Activated T-cell treated with anti-CD3 and anti-CD28 coated beads, Interleukin-2, amount 50 U/mL, for 72 hours (primary cell): ENCODE measurements around the gene LY86. TPM values are rescaled to one million over a fixed set of nuclear protein-coding genes. Genes with fewer than 3 reads are reported as not detected.
"Not testable (repeated sequence)": the region's sequence is repeated elsewhere in the genome, so short reads cannot be mapped to it uniquely, and the experiment has no call there.

Experiments used
- ATAC-seq, 2 donors: fragments of 150-1000 bp; cut with Tn5 transposase; replicated peaks in 1 of 2; 2 replicates each; pipeline ENCODE4 v1.10.0; 2021; ENCODE audit warnings: moderate library complexity in 2 of 2, mild to moderate bottlenecking in 1 of 2
- DNase-seq, 2 donors: peaks; one replicate each; pipeline ENCODE4 v3.0.0; 2021 to 2022; ENCODE audit warnings: mixed read lengths in 1 of 2
- H3K27ac Mint-ChIP-seq: one replicate; pipeline ENCODE4 v1.8.0; 2022; ENCODE audit warnings: mild to moderate bottlenecking, moderate library complexity, mixed read lengths
- H3K27me3 Mint-ChIP-seq: one replicate; pipeline ENCODE4 v1.8.0; 2022; ENCODE audit warnings: low read depth, mixed read lengths
- H3K36me3 Mint-ChIP-seq, 2 donors: one replicate each; pipeline ENCODE4 v1.8.0; 2022; ENCODE audit warnings: mixed read lengths in 2 of 2, mild to moderate bottlenecking in 1 of 2; ENCODE audit not compliant: insufficient read depth in 2 of 2
- H3K4me1 Mint-ChIP-seq: one replicate; pipeline ENCODE4 v1.8.0; 2022; ENCODE audit warnings: low read depth, mixed read lengths
- H3K4me3 Mint-ChIP-seq, 2 donors: one replicate each; pipeline ENCODE4 v1.8.0; 2022; ENCODE audit warnings: mild to moderate bottlenecking in 2 of 2, mixed read lengths in 2 of 2, moderate library complexity in 2 of 2
- H3K9me3 Mint-ChIP-seq, 2 donors: one replicate each; pipeline ENCODE4 v1.8.0; 2022; ENCODE audit warnings: mixed read lengths in 2 of 2
- total RNA-seq, 2 donors: library from RNA; stranded (reverse); gene quantifications; one replicate each; pipeline ENCODE4 v1.2.3, GENCODE V29; 2022

The LY86 gene
- total RNA-seq, 2 donors from 2014 or later = 0.39 to 1.2 TPM

DNA sequence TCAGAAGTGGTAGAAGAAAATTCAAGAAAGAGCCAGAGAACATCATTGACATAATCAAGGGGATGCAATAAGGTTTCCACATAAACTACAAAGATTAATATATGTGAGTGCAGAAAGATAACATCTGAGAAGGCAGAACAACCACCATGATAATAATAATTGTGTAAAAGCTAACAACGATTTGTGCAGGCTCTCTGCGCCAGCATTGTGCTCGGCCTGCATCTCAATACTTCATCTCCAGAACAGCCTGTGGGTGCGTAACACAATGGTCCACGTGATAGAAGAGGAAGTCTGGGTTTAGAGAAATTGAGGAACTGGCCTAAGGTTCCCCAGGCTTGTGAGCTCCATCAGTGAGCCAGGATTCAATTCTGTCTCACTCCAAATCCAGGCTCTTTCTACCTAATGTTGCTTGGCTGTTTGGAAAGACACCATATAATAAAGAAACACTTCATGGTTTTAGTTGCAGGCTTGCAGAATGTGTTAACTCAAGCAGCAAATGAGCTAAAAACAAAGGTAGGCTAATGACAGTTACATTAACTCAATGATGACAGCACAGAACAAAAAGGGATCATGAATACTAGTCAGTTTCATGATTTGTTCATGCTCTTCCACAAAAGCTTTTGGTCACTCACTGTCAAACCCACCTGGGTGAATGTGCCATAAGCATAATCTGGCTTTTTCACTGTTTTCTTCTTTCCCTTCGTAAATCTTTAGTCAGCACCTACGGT, 71.2 kb downstream of the LY86 start:
- Mint-ChIP-seq H3K4me3 (peak overlapping the region; percentile 18 to 57), H3K4me1 (peaks cover 26% of the 10 kb centered on the region), H3K9me3 (no peaks in the 10 kb centered on the region), H3K36me3 (peaks cover 0 to 3% of the 10 kb centered on the region in 2 donors), H3K27me3 (no peaks in the 10 kb centered on the region), H3K27ac (peak overlapping the region; percentile 71)
- no peak for ATAC-seq
- no peak for DNase-seq

DNA sequence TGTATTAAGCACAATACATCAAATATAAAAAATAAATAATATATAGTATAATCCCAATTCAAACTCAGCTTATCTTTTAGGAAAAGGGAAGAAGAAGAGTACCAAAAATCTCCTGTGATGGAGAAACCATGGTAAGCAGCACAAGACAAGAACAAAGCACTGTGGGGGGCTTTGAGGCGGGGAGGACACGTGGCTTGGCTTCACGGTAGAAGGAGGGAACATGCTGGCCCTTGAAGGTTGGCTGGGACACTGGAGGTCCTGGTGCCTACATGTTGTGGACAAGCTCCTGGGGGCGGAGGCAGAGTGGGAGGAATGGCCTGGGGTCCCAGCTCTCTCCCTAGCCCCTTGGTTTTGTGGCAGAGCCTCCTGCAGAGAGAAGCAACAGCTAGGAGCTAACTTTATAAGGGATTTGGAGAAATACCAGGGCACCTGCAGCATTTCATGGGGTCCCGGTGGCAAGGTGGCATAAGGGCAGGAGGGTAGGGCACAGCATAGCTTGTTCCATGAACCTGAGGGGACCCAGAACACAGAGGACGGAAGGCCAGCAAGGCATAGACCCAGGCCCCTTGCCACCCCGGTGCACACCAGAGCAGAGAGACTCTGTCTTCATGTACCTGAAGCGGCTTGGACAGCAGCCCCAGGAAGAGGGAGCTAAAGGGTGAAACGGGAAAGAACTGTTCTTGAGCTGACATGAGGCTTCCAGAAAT, 72.0 kb downstream of the LY86 start:
- no peak for ATAC-seq
- peaks cover 26% of the 10 kb centered on the region for H3K4me1 Mint-ChIP-seq
- no peak overlapping the region for H3K27ac Mint-ChIP-seq
- H3K27me3 Mint-ChIP-seq = no peaks in the 10 kb centered on the region
- no peak for DNase-seq
- H3K4me3 Mint-ChIP-seq = peak overlapping the region in 1 of 2 donors; percentile 2
- no peaks in the 10 kb centered on the region for H3K9me3 Mint-ChIP-seq
- H3K36me3 Mint-ChIP-seq = peaks cover 0 to 3% of the 10 kb centered on the region in 2 donors

DNA sequence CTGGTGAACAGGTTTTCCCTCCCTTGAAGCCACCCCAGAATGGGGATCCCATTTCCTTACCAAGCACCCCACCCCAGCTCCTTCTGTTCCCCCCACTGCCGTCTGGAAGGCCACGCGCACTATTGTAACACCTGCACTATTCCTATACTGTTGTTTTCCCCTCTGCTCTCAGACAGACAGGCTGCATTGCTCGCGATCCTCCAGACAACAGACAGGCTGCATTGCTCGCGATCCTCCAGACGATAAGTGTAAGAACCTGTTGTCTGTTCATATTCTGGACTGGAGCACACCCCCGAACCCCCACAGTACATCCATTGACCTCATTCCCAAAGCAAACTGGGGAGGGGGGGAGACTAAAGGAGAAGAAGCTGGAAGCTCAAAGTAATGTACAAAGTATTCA, 72.7 kb downstream of the LY86 start:
- Mint-ChIP-seq H3K27me3 (no peaks in the 10 kb centered on the region), H3K27ac (no peak overlapping the region), H3K4me1 (peaks cover 33% of the 10 kb centered on the region), H3K4me3 (no peak overlapping the region), H3K9me3 (no peaks in the 10 kb centered on the region), H3K36me3 (peaks cover 0 to 3% of the 10 kb centered on the region in 2 donors)
- ATAC-seq (no peak), DNase-seq (no peak)

DNA sequence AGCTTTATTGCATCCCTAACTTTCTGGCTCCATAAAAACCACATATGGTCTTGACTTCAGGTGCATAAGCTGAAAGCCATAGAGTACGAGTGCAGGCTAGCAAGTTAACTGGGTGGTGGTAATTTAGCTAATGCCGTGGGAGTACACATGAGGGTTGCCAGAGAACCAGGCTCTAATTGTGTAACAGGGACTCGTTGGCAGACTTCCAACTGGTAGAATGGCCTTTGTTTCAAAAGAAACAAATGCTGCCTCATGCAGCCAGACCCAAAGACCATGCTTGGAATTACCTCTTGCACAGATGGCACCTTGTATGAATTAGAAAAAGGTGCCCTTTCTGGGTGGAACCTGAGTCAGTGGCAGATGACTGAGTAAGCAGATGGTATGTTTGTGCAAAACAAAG, 73.2 kb downstream of the LY86 start:
- no peak for ATAC-seq
- Mint-ChIP-seq H3K27me3 (no peaks in the 10 kb centered on the region), H3K4me3 (no peak overlapping the region)

DNA sequence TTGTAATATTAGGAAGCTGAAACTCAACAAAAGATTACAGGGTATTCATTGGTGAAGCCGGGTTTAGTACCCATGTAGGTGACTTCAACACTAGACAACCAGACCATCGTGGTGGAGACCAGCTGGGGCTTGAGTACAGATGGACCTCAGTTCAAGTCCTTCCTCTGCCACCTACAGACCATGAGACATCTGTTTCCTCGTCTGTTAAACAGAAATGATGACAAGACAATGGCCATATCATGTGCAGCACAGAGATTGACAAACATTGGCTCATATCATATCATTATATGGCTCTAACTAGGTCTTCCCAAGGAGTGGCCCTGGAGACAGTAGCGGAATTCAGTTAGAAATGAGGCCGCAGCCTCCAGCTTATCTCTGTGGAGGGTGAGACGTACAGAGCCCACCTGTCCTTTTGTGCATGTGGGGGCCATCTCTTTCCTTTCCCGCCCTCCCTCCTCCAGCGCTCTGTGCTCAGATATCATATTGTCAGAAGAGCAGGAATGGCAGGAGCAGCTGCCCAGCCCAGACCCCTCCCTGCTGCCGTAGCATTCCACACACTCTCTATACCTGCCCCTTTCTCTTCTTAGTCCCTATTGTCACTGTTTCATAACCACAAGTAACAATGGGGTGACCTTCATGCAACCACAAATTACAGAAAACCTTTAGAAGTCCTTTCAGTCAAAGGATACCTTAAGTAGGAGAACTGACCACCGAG, 75.1 kb downstream of the LY86 start:
- no peak for DNase-seq
- Mint-ChIP-seq H3K4me1 (peaks cover 38% of the 10 kb centered on the region), H3K4me3 (no peak overlapping the region), H3K27me3 (no peaks in the 10 kb centered on the region), H3K27ac (no peak overlapping the region), H3K9me3 (no peaks in the 10 kb centered on the region), H3K36me3 (no peaks in the 10 kb centered on the region)
- no peak for ATAC-seq

More for the DNA sequence above, 73.2 kb downstream of the LY86 start:
- Mint-ChIP-seq H3K27ac (no peak overlapping the region), H3K36me3 (peaks cover 0 to 3% of the 10 kb centered on the region in 2 donors), H3K4me1 (peaks cover 33% of the 10 kb centered on the region), H3K9me3 (no peaks in the 10 kb centered on the region)
- DNase-seq = no peak

DNA sequence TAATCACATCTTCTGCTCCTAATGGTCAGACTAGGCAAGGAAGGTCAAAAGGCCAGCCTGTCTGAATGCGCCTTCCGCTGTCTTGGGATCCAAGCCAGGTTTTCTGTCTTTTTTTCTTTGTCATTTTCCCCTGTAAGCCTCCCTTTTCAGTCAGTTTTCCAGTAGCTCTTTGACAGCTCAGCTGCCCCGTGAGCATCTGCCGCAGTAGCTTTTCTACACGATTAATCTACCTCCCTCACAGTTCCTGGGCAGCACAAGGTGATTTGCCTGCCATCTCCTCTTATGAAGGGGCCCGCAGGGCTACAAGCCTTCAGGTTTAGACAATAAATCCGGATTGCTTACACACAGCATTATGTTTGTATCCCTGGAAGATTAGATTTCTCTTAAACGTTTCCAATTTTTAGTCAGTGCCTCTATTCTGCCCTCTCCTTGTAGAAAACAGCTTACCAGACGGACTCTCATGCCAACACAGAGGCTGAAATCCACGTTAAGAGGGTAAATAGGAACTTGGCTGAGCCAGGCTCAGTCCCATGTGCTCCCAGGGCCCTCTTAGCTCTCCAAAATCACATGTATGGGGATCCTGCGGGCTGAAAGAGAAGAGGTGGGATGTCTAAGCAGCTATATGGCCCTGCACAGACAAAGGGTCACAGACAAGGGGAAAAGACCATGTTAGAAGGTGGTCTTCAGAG, 77.2 kb downstream of the LY86 start:
- no peak for DNase-seq
- Mint-ChIP-seq H3K36me3 (peaks cover 0 to 7% of the 10 kb centered on the region in 2 donors), H3K27me3 (no peaks in the 10 kb centered on the region), H3K9me3 (peaks cover 0 to 2% of the 10 kb centered on the region in 2 donors), H3K4me1 (peaks cover 41% of the 10 kb centered on the region), H3K4me3 (no peak overlapping the region), H3K27ac (no peak overlapping the region)
- no peak for ATAC-seq

DNA sequence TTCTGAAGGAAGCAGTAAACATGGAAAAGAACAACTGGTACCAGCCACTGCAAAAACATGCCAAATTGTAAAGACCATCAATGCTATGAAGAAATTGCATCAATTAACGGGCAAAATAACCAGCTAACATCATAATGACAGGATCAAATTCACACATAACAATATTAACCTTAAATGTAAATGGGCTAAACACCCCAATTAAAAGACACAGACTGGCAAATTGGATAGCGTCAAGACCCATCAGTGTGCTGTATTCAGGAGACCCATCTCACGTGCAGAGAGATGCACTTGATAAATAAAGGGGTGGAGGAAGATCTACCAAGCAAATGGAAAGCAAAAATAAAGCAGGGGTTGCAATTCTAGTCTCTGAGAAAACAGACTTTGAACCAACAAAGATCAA, 81.6 kb downstream of the LY86 start:
- H3K27me3 Mint-ChIP-seq, H3K9me3 Mint-ChIP-seq, DNase-seq, H3K27ac Mint-ChIP-seq, ATAC-seq, H3K4me3 Mint-ChIP-seq, H3K36me3 Mint-ChIP-seq: not testable (repeated sequence)
- peaks cover 21% of the 10 kb centered on the region for H3K4me1 Mint-ChIP-seq

DNA sequence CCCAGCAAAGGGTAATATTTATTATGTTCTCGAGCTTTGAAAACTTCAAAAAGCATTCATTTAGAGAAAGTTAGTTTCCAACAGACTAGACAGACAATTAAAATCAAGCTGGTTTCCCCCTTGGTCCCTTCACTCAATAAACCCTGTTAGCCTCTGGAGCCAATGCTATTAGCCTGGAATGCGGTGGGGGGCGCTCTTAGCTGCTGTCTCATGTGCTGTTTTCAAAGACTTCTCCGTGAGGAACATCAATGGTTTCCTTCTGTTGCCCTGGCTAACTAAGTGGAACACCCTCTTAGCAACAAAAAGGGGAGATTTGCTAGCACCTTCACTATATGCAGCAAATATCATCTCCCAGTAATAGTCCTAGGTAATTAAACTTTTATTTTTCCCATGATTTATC, 86.4 kb downstream of the LY86 start:
- no peaks in the 10 kb centered on the region for H3K9me3 Mint-ChIP-seq
- H3K36me3 Mint-ChIP-seq = peaks cover 0 to 5% of the 10 kb centered on the region in 2 donors
- no peak for DNase-seq
- H3K4me3 Mint-ChIP-seq = no peak overlapping the region
- peaks cover 13% of the 10 kb centered on the region for H3K4me1 Mint-ChIP-seq
- peaks cover 15% of the 10 kb centered on the region for H3K27me3 Mint-ChIP-seq
- H3K27ac Mint-ChIP-seq = no peak overlapping the region
- no peak for ATAC-seq

DNA sequence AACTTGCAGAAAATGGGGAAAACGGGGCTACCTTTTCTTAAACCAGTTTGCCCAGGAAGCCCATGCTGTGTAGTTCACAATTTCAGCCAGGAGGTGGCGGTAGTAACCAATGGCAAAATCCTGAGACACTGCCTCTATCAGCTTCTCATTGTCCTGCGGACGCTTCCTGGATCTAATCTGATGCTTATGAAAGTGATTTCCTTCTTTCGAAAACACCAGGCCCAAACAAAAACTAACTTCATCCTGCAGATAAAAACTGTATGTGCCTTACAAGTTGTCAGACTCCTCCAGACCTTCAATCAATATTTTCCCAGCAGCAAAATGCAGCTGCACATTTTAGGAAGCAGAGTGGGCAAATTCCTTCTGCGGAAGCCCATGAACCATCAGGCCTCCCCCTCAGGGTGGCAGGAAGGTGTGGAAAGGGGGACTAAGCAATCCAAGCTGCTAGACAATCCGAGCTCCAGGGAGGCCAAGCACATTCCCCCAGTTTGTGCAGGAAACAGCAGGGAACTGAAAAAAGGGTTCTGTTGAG, 88.5 kb downstream of the LY86 start:
- ATAC-seq = peak; percentile 55 to 63
- H3K4me3 Mint-ChIP-seq = no peak overlapping the region

DNA sequence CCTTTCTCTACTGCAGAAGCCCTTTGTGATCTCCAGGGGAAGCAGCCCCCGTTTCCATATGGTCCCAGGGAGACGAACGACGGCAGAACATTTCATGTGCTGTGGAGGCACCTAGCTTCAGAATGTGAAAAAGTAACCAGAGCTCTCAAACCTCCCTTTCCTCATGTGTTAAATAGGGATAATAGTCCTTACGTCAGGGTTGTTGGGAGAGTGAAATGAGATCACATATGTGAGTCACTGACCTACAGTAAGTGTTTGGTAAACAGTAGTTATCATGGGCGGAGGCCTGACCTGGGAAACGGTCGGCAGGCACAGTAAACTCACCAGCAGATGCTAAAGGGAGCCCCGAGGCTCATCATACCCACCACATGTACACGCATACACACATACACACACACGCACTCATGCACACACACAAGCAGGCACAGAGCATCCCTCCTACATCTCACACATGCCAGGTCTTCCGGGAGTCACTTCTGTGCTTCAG, 89.7 kb downstream of the LY86 start:
- H3K4me3 Mint-ChIP-seq = no peak overlapping the region
- no peak overlapping the region for H3K27ac Mint-ChIP-seq
- H3K27me3 Mint-ChIP-seq = peaks cover 21% of the 10 kb centered on the region
- no peak for DNase-seq
- peaks cover 29% of the 10 kb centered on the region for H3K4me1 Mint-ChIP-seq
- peaks cover 0 to 1% of the 10 kb centered on the region in 2 donors for H3K36me3 Mint-ChIP-seq
- no peaks in the 10 kb centered on the region for H3K9me3 Mint-ChIP-seq
- no peak for ATAC-seq

More for the DNA sequence above, 88.5 kb downstream of the LY86 start:
- peaks cover 20% of the 10 kb centered on the region for H3K4me1 Mint-ChIP-seq
- peak; percentile 71 to 78 for DNase-seq
- peak overlapping the region; percentile 16 for H3K27ac Mint-ChIP-seq
- H3K27me3 Mint-ChIP-seq = peaks cover 15% of the 10 kb centered on the region
- no peaks in the 10 kb centered on the region for H3K9me3 Mint-ChIP-seq
- peaks cover 0 to 2% of the 10 kb centered on the region in 2 donors for H3K36me3 Mint-ChIP-seq

DNA sequence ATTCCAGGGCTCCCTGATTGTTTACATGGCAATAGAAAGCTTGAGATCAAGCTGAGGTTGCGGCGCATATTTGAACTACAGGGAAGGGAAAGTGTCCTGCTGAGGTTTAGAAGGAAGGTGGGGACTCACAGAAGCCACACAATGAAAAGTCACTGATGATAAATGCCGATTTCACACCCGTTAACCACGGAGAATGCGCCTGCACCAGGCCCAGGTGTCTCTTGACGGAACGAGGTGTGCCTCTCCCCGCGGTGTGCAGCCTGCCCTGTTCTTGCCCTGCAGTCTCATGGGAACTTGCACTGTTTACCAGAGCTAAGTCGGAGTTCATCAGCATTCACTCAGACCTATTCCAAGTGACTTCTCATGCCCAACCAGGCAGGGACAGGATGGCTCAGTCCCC, 90.3 kb downstream of the LY86 start:
- Mint-ChIP-seq H3K36me3 (no peaks in the 10 kb centered on the region), H3K4me1 (peaks cover 34% of the 10 kb centered on the region), H3K27ac (no peak overlapping the region), H3K27me3 (peaks cover 24% of the 10 kb centered on the region), H3K4me3 (no peak overlapping the region), H3K9me3 (no peaks in the 10 kb centered on the region)
- ATAC-seq (no peak), DNase-seq (no peak)

DNA sequence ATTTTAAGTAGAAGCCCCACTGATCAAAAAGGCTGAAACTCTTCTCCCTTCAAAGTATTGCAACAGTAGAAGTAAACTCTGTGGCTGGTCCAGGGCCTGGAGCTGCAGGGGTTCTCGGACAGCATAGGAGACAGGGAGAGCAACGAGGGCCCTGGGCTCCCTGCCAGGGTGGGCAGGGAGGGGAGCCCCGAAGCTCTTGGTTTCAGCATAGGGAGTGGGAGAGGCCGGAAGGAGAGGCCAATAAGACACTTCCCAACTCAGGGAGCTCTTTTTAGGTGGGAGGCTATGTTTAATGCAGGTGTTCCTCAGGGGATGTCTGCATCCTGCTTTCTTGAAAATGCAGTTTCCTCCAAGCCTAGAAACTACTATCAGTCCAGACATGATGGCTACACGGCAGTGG, 91.1 kb downstream of the LY86 start:
- no peaks in the 10 kb centered on the region for H3K36me3 Mint-ChIP-seq
- no peak overlapping the region for H3K4me3 Mint-ChIP-seq
- H3K27ac Mint-ChIP-seq = no peak overlapping the region
- ATAC-seq (no peak), DNase-seq (no peak)
- peaks cover 24% of the 10 kb centered on the region for H3K27me3 Mint-ChIP-seq
- H3K9me3 Mint-ChIP-seq = no peaks in the 10 kb centered on the region
- H3K4me1 Mint-ChIP-seq = peaks cover 43% of the 10 kb centered on the region
